ENCODE measurements around the gene EXD3.

EXD3 gene

DNA sequence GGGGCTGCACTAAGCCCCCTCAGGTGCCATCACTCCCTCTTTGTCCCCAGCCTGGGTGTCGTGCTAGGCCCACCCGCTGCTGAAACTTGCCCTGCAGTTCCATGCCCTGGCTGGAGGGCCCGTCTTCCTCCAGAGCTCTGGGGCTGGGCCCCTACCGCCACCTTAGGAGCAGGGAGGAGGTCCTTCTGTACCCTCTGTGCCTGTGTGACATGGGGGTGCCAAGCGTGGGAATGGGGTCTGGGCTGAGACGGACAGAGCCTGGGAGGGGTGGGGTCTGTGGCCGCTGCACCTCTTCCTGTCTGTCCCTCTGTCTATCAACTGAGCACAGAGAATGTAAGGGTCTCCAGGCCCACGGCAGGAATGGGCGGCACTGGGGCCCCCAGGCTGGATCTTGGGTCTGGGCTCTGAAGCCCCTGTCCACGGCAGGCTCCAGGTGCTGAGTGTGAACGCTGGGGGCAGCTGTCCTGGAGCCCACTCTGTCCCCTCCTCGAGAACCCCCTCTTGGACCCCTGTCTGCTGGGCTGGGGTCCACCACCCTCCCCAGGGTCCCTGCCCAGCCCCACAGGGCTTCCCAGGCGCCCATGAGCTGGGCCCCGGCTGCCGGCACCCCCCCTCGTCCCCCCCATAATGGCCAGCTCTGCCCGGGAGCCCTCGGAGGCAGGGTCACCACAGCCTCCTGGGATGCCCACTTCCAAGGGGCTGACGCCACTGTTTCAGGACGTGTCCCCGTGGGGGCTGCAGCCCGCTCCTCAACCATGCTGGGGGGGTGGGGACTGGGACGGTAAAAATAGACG lies 105.0 kb downstream of the EXD3 start:
- DNase-seq (ENCODE audit: low read depth in 3 of 3): no peak

DNA sequence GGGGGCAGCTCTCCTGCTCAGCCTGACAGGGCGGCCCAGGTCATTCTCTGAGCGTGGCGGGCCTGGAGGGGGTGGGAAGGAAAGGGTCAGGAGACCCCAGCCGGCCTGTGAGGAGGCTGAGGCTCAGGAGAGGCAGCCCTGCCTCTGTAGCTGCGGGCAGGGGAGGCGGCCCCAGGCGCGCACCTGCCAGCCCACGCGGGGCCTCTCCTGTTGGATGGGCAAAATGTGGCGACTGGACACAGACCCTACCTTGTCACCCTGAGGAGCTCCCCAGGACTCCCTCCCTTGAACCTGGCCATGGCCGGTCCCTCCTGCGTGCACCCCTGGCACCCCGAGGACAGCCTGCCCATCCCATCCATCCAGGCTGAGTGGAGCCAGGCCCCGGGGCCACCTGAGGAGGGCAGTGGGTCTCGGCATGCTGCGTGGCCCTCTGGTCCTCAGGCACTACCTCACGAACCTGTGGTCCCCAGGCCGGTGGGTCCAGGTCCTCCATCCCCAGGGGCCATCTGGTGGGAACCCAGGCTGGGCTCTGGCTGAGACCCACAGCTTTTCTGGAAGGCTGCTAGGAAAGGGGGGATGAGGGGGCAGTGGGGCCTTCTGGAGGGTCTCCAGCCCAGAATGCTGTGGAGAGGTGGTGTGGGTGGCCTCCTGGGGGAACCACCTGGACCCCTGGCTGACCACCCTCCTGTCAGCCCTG lies 105.8 kb downstream of the EXD3 start:
- DNase-seq (ENCODE audit: low read depth in 3 of 3): no peak

DNA sequence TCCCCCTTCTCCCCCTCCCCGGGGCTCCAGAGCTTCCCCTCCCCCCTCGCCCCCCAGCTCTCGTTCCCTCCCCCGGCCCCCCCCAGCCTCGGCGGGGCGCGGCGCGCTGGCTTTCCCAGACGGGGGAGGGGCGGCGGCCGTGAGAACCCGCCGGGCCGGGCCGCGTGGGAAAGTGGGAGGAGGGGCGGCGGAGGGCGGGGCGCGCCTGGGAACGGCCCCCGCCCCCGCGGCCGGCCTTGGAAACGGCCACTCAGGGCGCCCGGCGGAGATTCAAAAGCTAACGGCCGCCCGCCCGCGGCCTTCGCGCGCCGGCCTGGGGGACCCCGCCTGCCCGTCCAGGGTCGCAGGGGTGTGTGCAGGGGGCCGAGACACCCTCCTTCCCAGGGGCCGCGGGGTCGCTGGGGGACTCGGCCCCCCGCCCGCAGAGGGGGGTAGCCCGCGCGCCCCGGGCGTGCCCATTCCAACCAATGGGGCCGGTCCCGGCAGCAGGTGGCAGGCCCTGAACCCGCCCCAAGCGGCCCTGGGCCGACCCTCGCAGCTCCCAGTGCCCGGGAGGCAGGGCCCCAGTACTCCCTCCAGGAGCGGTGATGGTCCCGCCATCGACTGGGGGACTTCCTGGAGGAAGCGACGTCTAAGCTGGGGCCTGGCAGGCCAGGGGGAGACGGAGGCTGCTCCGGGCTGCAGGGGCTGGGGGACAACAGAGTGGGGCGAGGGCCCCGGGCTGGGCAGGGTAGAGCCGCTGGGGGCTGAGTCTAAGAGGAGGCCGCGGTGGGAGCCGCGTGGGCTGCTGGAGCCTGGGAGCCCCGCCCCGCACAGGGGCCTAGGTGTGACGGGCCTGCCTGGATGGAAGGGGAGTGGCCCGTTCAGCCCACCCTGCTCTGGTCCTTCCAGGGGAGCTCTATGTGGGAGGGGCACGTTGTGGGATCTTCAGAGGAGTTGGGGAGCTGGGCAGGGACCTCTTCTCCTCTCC lies 106.7 kb downstream of the EXD3 start:
- no peak for DNase-seq (ENCODE audit: low read depth in 3 of 3)

DNA sequence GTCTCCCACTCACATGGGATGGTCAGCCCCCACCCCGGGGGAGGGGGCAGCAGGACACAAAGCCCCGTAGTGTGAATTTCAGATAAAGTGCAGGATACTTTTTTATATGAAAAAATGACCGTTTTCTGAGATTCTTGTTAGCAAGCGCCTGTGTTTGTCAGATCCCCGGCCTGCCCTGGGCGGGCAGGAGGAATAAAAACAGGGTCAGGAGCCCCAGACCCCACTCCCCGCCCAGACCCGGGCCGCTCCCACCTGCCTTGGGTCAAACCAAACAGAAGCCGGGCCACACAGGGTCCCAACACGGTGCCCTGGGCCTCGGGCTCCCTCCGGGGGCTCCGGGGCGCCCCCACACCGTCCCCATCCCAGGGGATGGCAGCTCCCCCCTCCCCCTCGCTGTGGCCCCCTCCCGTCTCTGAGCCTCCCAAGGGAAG lies 107.4 kb downstream of the EXD3 start:
- DNase-seq (ENCODE audit: low read depth in 3 of 3): no peak

DNA sequence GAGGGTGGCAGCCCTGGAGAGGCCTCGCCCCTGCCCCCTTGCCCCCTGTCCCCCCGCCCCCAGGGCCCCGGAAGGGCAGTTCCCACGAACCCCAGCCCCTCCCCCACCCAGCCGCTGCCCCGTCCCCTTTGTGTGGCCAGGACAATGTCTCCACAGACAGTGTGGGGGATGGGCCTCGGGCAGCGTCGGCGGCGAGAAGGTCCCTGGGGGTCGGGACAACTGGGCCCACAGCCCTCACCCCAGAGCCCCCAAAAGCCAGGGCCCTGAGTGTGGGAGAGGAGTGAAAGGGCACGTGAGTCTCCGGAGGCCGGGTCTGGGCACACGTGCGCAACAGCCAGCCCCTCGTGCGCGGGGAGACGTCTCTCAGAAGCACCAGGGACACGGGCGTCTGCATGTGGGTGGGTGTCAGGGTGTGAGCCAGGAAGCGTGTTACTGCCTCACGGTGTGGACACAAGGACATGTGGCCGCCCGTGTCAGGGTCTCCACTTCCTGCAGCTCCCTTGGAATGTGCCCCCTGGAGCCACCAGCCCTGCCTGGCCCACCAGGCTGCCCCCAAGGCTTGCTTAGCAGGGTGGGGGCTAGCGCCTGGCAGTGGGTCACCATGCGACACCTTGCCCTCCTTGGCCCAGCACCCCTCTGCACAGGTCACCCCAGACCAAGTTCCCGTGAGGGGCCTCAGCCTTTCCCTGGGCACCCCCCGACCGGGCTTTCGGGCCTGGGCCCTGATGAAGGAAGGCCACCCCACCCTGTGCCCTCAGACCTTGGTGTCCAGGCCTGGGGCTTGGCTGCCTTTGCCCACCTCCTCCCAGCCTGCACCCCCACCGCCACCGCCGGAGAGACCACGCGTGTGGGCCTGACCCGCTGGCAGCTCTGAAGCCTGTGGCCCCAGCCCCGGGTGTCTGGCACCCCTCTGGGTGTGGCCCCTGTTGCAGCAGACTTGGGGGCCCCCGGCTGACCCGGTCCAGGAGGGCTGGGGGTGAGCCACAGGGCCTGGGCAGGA lies 108.1 kb downstream of the EXD3 start:
- no peak for DNase-seq (ENCODE audit: low read depth in 3 of 3)

DNA sequence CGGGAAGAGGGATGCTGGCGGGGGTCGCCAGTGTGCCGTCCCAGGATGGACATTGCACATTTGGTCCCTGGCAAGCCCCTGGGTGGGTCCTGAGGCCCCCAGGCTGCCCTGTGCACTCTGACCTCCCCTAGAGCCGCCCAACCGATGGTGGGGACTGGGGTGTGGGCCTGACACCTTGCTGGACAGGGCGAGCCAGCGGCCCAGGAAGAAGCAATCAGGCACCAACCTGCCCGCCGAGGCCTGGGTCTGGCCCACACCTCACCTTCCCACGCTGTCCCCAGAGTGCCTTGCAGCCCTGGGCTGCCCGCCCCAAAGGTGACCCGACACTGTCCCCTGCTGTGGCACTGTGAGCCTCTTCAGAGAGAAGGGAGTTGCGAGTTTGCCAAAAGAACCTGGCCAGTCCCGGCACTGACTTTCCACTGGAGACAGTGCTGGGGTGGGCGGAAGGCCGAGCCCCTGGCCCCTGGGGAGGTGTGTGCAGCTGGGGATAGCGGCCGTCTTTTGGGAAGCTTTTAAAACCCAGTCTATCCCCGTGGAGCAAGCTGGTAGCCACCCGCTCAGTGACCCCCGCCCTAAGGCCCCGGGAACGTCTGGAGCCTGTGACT lies 108.9 kb downstream of the EXD3 start:
- no peak for DNase-seq (ENCODE audit: low read depth in 3 of 3)

- no peak for DNase-seq (ENCODE audit: low read depth in 3 of 3)
Observed at GRCh38 chr9:137313326-137313936, 109.5 kb downstream of the EXD3 start.

DNA sequence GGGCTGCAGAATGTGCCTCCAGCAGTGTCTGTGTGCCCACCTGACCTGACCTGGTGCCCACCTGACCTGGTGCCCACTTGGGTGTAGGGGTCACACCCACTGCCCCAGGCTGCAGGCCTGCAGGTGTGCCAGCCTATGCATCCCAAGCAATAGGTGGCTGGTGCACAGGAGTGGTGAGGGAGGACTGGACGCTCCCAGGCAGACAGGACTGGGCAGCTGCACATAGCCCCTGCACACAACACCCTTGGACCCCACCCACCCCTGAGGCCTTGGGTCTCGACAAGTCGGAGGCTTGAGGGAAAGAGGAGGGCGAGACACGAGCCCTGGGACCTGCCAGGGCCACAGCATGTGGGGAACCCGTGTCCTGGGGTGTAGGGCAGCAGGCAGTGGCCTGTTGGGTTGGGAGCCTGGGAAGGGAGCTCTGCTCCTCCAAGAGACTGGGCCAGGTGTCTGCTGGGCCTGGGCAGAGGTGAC lies 110.1 kb downstream of the EXD3 start:
- no peak for DNase-seq (ENCODE audit: low read depth in 3 of 3)

- no peak for DNase-seq (ENCODE audit: low read depth in 3 of 3)
Observed at GRCh38 chr9:137311986-137312851, 110.7 kb downstream of the EXD3 start.

GRCh38 chr9:137311171-137311985 lies 111.6 kb downstream of the EXD3 start:
- no peak for DNase-seq (ENCODE audit: low read depth in 3 of 3)

DNA sequence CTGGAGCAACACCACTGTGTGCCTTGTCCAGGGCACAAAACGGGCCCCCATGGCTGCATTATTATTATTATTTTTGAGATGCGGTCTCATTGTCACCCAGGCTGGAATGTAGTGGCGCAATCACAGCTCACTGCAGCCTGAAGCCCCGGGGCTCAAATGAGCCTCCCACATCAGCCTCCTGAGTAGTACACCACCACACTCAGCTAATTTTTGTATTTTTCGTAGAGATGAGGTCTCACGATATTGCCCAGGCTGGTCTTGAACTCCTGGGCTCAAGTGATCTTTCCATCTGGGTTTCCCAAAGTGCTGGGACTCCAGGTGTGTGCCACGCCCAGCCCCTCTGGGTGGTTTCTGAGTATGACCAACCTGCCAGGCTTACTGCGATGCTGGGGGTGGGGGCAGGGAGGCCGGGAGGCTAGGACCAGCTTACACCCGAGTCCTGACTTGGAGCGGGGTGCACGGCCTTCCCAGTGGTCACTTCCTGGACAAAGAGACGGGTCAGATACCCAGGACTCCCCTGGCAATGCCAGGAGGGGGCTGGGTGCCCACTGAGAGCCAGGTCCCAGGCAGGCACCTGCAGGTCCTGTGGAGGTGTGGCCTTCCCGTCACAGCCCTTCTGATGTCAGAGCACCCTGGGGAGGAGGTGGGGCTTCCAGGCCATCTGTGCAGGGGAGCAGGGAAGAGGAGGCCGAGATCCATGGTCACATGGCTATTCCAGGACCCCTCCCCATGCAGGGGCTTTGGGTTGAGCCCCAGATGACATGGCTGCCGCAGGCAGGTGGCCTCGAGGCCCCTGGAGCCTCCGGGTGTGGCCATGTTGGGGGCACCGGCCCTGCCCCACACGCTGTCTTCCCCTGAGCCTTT lies 112.5 kb downstream of the EXD3 start:
- no peak for DNase-seq (ENCODE audit: low read depth in 3 of 3)

GRCh38 chr9:137309368-137310188 lies 113.4 kb downstream of the EXD3 start:
- no peak for DNase-seq (ENCODE audit: low read depth in 3 of 3)

DNA sequence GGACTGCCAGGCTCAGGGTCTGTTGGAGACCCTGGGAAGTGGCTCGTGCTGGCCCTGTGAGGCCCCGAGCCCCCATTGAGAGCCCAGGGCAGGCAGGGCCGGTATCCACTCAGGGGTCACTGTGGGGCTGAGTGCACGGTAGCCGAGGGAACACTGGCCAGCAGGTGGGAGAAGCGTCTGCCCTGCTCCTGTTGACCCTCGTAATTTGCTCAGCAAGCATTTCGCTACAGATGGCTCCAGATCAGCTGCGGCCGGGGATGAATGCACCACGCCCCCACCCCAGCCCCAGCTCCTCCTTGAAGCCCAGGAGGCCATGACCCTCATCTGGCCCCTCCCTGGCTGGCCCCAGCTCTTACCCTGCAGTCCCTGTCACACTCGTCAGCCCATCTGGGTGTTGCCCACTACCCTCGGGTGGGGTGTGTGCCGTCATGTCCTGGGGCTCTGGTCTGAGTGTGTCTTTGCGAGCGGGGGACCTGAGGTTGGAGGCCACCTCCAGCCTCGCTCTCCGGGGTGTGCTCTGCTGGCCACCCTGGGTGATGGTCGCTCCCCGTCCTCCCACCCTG lies 114.8 kb downstream of the EXD3 start:
- DNase-seq (ENCODE audit: low read depth in 3 of 3): no peak

GRCh38 chr9:137307255-137308056 lies 115.5 kb downstream of the EXD3 start:
- DNase-seq (ENCODE audit: low read depth in 3 of 3): no peak

GRCh38 chr9:137306850-137307254 lies 116.1 kb downstream of the EXD3 start:
- DNase-seq (ENCODE audit: low read depth in 3 of 3): no peak
